SK-N-SH treated with all-trans-retinoic acid at 6 μM for 48 hours (cell line): ENCODE results near the gene CDK18.

Experiments
- ATAC-seq: fragments of 200-7000 bp; cut with Tn5 transposase; 3 replicates; pipeline ENCODE4 v1.9.1; 2020; ENCODE audit warnings: mild to moderate bottlenecking, moderate library complexity
- ARNTL ChIP-seq: fragments of 450-650 bp; formaldehyde crosslinking; IDR thresholded peaks from 2 replicates; pipeline ENCODE4 v1.5.0; 2020; ENCODE audit warnings: low read depth, mild to moderate bottlenecking, moderate library complexity, borderline replicate concordance
- CSRNP3 ChIP-seq: fragments of 250-450 bp; sonication (Bioruptor Pico); IDR thresholded peaks from 2 replicates; pipeline ENCODE4 v1.5.1; 2021; ENCODE audit warnings: mild to moderate bottlenecking, moderate library complexity
- ESRRG ChIP-seq: fragments of 250-450 bp; sonication (Bioruptor Pico); IDR thresholded peaks from 2 replicates; pipeline ENCODE4 v1.6.1; 2021; ENCODE audit warnings: mild to moderate bottlenecking
- GLIS3 ChIP-seq: fragments of 250-450 bp; sonication (Bioruptor Pico); IDR thresholded peaks from 2 replicates; pipeline ENCODE4 v1.5.0; 2020; ENCODE audit warnings: mild to moderate bottlenecking, moderate library complexity
- ISL1 ChIP-seq: fragments of 250-450 bp; sonication (Bioruptor Pico); IDR thresholded peaks from 2 replicates; pipeline ENCODE4 v2.1.2; 2022; ENCODE audit warnings: mild to moderate bottlenecking, moderate library complexity
- OSR1 ChIP-seq: fragments of 250-450 bp; sonication (Bioruptor Pico); IDR thresholded peaks from 2 replicates; pipeline ENCODE4 v1.8.0; 2022; ENCODE audit warnings: moderate library complexity, mild to moderate bottlenecking, inconsistent platforms
- POU6F1 ChIP-seq: fragments of 250-450 bp; sonication (Bioruptor Pico); IDR thresholded peaks from 2 replicates; pipeline ENCODE4 v1.8.0; 2021; ENCODE audit warnings: low read depth, mild to moderate bottlenecking, moderate library complexity, borderline replicate concordance
- PPARA ChIP-seq: fragments of 250-450 bp; sonication (Bioruptor Pico); IDR thresholded peaks from 2 replicates; pipeline ENCODE4 v1.5.0; 2020; ENCODE audit warnings: mild to moderate bottlenecking, borderline replicate concordance
- RARB ChIP-seq: fragments of 250-450 bp; sonication (Bioruptor Pico); IDR thresholded peaks from 2 replicates; pipeline ENCODE4 v1.8.0; 2021; ENCODE audit warnings: mild to moderate bottlenecking, moderate library complexity
- TCF4 ChIP-seq: fragments of 250-450 bp; sonication (Bioruptor Pico); IDR thresholded peaks from 2 replicates; pipeline ENCODE4 v1.8.0; 2021; ENCODE audit warnings: mild to moderate bottlenecking, moderate library complexity, borderline replicate concordance
- TOX ChIP-seq: fragments of 250-450 bp; sonication (Bioruptor Pico); IDR thresholded peaks from 2 replicates; pipeline ENCODE4 v1.8.0; 2021; ENCODE audit warnings: mild to moderate bottlenecking, moderate library complexity, borderline replicate concordance
- ZFP3 ChIP-seq: fragments of 250-450 bp; sonication (Bioruptor Pico); IDR thresholded peaks from 2 replicates; pipeline ENCODE4 v1.5.0; 2020; ENCODE audit warnings: mild to moderate bottlenecking, moderate library complexity
- ZFP30 ChIP-seq: fragments of 450-650 bp; formaldehyde crosslinking; IDR thresholded peaks from 2 replicates; pipeline ENCODE4 v1.5.0; 2022; ENCODE audit warnings: mild to moderate bottlenecking, moderate library complexity
- ZNF565 ChIP-seq: fragments of 450-650 bp; formaldehyde crosslinking; conservative IDR thresholded peaks from 2 replicates; pipeline ENCODE4 v1.5.0; 2020; ENCODE audit warnings: low read depth, mild to moderate bottlenecking, moderate library complexity
- ZNF70 ChIP-seq: fragments of 450-650 bp; formaldehyde crosslinking; IDR thresholded peaks from 2 replicates; pipeline ENCODE4 v1.5.0; 2020; ENCODE audit warnings: mild to moderate bottlenecking, moderate library complexity
- TF ChIP-seq, protein P1 (sequence below): fragments of 250-450 bp; sonication (Bioruptor Pico); IDR thresholded peaks from 2 replicates; pipeline ENCODE4 v1.5.1; 2020; ENCODE audit warnings: low read depth, mild to moderate bottlenecking, moderate library complexity
- TF ChIP-seq, protein P2 (sequence below): fragments of 250-450 bp; sonication (Bioruptor Pico); IDR thresholded peaks from 2 replicates; pipeline ENCODE4 v1.8.0; 2020; ENCODE audit warnings: mild to moderate bottlenecking, moderate library complexity, borderline replicate concordance

Gene CDK18

GRCh38 chr1:205455581-205456382, 48.7 kb upstream of the CDK18 start, which contains the start of gene BLACAT1:
Gene BLACAT1, minus strand, starts transcription at chr1:205456045.
- ATAC-seq: no peak

DNA sequence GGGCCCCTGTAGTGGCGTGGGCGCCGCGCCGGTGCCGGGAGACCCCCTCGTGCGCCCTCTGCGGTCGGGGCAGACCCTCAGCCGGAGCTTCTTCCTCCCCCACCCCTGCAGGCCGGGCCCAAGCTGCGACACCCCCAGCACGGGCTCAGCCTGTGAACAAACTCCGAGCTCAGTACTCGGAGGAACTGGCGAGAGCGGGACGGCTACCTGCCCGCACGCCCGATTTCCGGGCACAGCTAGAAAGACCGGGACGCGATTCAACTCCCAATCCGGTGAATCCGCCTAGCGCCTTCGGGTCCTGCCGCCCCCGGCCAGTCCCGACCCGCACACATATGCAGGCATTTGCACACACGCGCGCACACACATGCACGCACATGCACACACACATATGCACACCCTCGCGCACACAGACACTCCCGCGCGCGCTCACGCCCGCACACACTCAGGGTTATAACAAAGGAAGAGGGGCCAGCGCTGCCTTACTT, 48.0 kb upstream of the CDK18 start:
- no peak for ATAC-seq
- TF ChIP-seq ZNF565 (no peak), POU6F1 (no peak), TOX (no peak), ZNF70 (CRISPR knock-in tag) (no peak), ISL1 (CRISPR knock-in tag) (no peak), GLIS3 (CRISPR knock-in tag) (no peak)
- TF ChIP-seq, protein P1, sequence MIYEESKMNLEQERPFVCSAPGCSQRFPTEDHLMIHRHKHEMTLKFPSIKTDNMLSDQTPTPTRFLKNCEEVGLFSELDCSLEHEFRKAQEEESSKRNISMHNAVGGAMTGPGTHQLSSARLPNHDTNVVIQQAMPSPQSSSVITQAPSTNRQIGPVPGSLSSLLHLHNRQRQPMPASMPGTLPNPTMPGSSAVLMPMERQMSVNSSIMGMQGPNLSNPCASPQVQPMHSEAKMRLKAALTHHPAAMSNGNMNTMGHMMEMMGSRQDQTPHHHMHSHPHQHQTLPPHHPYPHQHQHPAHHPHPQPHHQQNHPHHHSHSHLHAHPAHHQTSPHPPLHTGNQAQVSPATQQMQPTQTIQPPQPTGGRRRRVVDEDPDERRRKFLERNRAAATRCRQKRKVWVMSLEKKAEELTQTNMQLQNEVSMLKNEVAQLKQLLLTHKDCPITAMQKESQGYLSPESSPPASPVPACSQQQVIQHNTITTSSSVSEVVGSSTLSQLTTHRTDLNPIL (CRISPR knock-in tag): no peak
- TF ChIP-seq, all 23 proteins: peak for 0

More at GRCh38 chr1:205455581-205456382, 48.7 kb upstream of the CDK18 start, which contains the start of gene BLACAT1:
- TF ChIP-seq RARB (CRISPR knock-in tag): no peak
- TF ChIP-seq PPARA: no peak
- no peak for TF ChIP-seq TCF4 (CRISPR knock-in tag)
- no peak for TF ChIP-seq ESRRG (CRISPR knock-in tag)
- TF ChIP-seq OSR1 (CRISPR knock-in tag): no peak

GRCh38 chr1:205456868-205457745, 47.4 kb upstream of the CDK18 start:
- TF ChIP-seq, protein P1 (CRISPR knock-in tag): no peak
- TF ChIP-seq, protein P2, sequence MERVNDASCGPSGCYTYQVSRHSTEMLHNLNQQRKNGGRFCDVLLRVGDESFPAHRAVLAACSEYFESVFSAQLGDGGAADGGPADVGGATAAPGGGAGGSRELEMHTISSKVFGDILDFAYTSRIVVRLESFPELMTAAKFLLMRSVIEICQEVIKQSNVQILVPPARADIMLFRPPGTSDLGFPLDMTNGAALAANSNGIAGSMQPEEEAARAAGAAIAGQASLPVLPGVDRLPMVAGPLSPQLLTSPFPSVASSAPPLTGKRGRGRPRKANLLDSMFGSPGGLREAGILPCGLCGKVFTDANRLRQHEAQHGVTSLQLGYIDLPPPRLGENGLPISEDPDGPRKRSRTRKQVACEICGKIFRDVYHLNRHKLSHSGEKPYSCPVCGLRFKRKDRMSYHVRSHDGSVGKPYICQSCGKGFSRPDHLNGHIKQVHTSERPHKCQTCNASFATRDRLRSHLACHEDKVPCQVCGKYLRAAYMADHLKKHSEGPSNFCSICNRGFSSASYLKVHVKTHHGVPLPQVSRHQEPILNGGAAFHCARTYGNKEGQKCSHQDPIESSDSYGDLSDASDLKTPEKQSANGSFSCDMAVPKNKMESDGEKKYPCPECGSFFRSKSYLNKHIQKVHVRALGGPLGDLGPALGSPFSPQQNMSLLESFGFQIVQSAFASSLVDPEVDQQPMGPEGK (CRISPR knock-in tag): no peak
- TF ChIP-seq GLIS3 (CRISPR knock-in tag) (no peak), ZFP3 (CRISPR knock-in tag) (no peak), OSR1 (CRISPR knock-in tag) (no peak), ESRRG (CRISPR knock-in tag) (no peak), POU6F1 (no peak), ARNTL (CRISPR knock-in tag) (no peak), ZNF565 (no peak), ZFP30 (CRISPR knock-in tag) (no peak), CSRNP3 (CRISPR knock-in tag) (no peak)
- ATAC-seq: 0 out of 3 replicates have a peak, but pooled peaks have one; percentile 8
